ENCODE data around the gene CSF3R.
"Not testable (repeated sequence)": the region's sequence is repeated elsewhere in the genome, so short reads cannot be mapped to it uniquely, and the experiment has no call there.

Gene CSF3R

DNA sequence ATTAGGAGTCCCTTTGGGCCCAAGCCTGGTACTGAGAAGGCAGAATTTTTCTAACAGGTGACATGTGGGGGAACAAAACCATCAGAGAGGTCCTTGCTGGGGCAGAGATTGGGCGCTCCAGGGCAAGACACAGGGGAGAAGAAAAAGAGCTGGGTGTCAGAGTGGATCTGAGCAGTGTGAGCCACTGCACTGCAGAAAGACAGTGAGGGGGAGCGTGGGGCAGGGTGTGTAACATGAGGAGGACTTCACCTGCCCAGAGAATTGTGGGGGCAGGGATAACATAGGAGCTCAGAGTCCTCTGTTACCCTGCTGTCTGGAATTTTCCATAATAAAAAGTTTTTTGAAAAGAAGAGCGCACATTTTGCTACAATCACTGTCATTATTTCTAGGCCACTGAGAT is 25.5 kb upstream of the CSF3R start:
- H2AFZ ChIP-seq (ENCODE audit: low read depth, low read length) = no peak overlapping the region
- no peaks in the 10 kb centered on the region for H3K9me3 ChIP-seq (ENCODE audit: low read length)
- H3K4me3 ChIP-seq (ENCODE audit: low read length) = no peak overlapping the region
- H3K36me3 ChIP-seq (ENCODE audit: insufficient read depth, low read length) = no peaks in the 10 kb centered on the region
- peaks cover 4% of the 10 kb centered on the region for H3K27me3 ChIP-seq (ENCODE audit: insufficient read depth, low read length)
- H3K4me1 ChIP-seq (ENCODE audit: insufficient read depth, low read length) = no peaks in the 10 kb centered on the region

DNA sequence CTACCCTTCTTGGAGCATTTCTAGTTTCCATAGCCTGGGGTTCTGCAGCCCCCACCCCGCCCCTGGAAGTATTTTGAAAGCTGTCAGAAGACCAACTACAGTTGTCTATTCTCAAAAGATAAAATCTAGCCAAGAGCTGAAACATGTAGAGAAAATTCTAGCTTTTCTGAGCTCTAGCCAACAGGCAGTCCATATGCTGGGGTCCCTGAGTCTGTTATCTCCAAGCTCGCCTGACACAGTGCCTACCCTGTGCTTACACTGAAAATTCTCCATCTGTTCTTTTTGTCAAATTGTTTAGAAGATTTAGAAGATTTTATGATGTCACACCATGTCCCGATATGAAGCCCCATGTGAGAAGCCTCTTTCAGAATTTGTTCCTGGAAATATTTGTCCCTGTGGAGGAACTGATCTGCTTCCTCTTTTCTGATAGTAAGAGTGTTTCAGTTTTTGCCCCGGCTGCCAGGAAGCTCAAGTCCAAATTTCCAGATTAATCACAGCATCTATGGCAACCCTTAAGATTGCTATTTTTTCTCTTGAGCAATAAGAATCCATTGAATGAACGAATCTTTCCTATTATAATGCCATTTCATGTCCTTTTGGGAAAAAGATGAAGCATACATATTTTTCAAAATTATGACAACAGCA is 23.7 kb upstream of the CSF3R start:
- H3K4me1 ChIP-seq (ENCODE audit: insufficient read depth, low read length) = no peaks in the 10 kb centered on the region
- no peaks in the 10 kb centered on the region for H3K9me3 ChIP-seq (ENCODE audit: low read length)
- no peak overlapping the region for H2AFZ ChIP-seq (ENCODE audit: low read depth, low read length)
- H3K4me3 ChIP-seq (ENCODE audit: low read length) = no peak overlapping the region
- peaks cover 4% of the 10 kb centered on the region for H3K27me3 ChIP-seq (ENCODE audit: insufficient read depth, low read length)
- H3K36me3 ChIP-seq (ENCODE audit: insufficient read depth, low read length) = no peaks in the 10 kb centered on the region

DNA sequence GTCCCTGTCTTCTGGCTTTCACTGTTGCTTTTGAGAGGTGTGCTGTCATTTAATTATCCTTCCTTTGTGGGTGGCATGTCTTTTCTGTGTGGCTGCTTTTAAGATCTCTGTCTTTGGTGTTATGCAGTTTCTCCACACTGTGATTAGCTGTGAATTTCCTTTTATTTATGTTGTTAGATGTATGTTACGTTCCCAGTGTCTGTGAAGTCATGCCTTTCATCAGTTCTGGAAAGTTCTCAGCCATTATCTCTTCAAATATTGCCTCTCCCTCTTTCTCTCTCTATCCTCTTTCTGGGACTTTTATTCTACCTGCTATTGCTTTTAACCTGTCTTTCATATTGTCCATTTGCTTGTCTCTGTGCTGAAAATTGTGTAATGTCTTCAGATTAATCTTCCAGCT is 21.0 kb upstream of the CSF3R start:
- Histone ChIP-seq H3K36me3 (ENCODE audit: insufficient read depth, low read length) (no peaks in the 10 kb centered on the region), H2AFZ (ENCODE audit: low read depth, low read length) (no peak overlapping the region), H3K27me3 (ENCODE audit: insufficient read depth, low read length) (peaks cover 4% of the 10 kb centered on the region), H3K4me3 (ENCODE audit: low read length) (no peak overlapping the region), H3K4me1 (ENCODE audit: insufficient read depth, low read length) (no peaks in the 10 kb centered on the region), H3K9me3 (ENCODE audit: low read length) (no peaks in the 10 kb centered on the region)

DNA sequence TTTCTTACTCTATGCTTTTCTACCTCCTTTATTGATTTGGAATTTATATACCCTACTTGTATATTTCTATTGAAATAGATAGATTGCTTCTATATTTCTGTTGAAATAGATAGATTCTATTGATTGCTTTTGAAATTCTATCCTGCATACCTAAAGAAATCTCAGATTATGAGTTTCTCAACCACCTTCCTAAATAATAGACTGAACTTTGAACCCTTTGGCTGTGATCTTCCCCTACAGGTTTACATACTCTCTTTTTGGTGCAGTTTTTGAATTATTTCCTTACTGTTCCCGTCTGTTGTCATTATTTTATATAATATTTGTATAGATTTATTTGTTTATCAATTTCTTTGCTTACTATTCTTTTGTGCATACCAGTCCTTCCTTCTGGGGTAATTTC is 20.4 kb upstream of the CSF3R start:
- Histone ChIP-seq H3K27me3 (ENCODE audit: insufficient read depth, low read length) (peaks cover 4% of the 10 kb centered on the region), H3K4me1 (ENCODE audit: insufficient read depth, low read length) (no peaks in the 10 kb centered on the region), H3K36me3 (ENCODE audit: insufficient read depth, low read length) (no peaks in the 10 kb centered on the region), H3K4me3 (ENCODE audit: low read length) (no peak overlapping the region), H2AFZ (ENCODE audit: low read depth, low read length) (no peak overlapping the region), H3K9me3 (ENCODE audit: low read length) (no peaks in the 10 kb centered on the region)

DNA sequence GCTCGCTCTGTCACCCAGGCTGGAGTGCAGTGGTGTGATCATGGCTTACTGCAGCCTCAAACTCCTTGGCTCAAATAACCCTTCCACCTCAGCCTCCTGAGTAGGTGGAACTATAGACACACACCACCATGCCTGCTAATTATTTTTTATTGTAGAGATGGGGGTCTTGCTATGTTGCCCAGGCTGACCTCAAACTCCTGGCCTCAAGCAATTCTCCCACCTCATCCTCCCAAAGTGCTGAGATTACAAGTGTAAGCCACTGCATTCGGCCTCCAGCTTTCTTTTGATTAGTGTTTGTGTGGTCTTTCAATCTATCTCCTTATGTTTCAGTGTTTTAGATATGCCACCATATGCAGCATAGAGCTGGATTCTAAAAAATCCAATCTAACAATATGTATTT is 19.9 kb upstream of the CSF3R start:
- Histone ChIP-seq H3K9me3 (ENCODE audit: low read length) (no peaks in the 10 kb centered on the region), H3K36me3 (ENCODE audit: insufficient read depth, low read length) (no peaks in the 10 kb centered on the region), H3K27me3 (ENCODE audit: insufficient read depth, low read length) (peaks cover 4% of the 10 kb centered on the region), H3K4me1 (ENCODE audit: insufficient read depth, low read length) (no peaks in the 10 kb centered on the region), H3K4me3 (ENCODE audit: low read length) (no peak overlapping the region), H2AFZ (ENCODE audit: low read depth, low read length) (no peak overlapping the region)

DNA sequence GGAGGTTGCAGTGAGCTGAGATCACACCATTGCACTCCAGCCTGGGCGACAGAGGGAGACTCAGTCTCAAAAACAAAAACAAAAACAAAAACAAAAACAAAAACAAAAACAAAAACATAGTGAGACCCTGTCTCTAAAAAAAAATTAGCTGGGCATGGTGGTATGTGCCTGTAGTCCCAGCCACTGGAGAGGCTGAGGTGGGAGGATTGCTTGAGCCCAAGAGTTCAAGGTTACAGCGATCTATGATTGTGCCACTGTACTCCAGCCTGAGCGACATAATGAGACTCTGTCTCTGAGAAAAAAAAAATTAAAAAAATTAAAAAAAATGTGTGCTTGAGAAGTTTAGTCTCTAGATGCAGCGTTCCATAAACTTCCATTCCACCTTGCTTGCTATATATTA is 19.2 kb upstream of the CSF3R start:
- H3K36me3 ChIP-seq (ENCODE audit: insufficient read depth, low read length); H3K4me1 ChIP-seq (ENCODE audit: insufficient read depth, low read length); H3K27me3 ChIP-seq (ENCODE audit: insufficient read depth, low read length); H3K9me3 ChIP-seq (ENCODE audit: low read length); H2AFZ ChIP-seq (ENCODE audit: low read depth, low read length); H3K4me3 ChIP-seq (ENCODE audit: low read length): not testable (repeated sequence)

DNA sequence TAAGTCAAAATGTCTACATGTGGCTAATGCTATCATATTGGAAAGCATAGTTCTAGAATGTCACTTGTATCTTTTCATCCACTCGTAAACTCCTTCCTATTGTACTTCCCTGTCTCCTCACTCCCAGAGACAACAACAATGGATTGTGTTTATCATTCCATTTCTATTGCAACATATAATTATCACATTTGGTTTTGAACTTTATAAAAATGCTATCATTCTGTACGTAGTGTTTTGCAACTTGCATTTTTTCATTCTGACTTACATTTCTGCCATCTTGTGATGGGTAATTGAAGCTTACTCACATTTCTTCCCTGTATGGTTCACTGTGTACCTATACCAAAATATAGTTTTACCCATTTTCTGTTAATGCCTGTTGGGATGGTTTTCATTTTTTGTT is 14.5 kb upstream of the CSF3R start:
- H3K36me3 ChIP-seq (ENCODE audit: insufficient read depth, low read length) = no peaks in the 10 kb centered on the region
- no peaks in the 10 kb centered on the region for H3K4me1 ChIP-seq (ENCODE audit: insufficient read depth, low read length)
- no peak overlapping the region for H3K4me3 ChIP-seq (ENCODE audit: low read length)

DNA sequence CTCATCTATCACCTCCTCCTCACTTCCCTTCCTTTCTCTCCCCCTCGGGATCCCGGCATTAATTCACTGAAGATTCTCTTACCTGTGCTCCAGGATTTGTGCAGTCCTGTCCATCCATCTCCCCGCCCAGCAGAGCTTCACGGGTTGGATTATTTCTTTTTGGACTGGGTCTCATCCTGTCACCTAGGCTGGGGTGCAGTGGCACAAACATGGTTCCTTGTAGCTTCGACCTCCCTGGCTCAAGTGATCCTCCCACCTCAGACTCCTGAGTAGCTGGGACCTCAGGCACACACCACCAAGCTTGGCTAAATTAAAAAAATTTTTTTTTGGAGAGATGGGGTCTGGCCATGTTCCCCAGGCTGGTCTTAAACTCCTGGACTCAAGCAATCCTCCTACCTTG is 12.3 kb upstream of the CSF3R start:
- Histone ChIP-seq H3K27me3 (ENCODE audit: insufficient read depth, low read length) (peaks cover 12% of the 10 kb centered on the region), H3K4me1 (ENCODE audit: insufficient read depth, low read length) (no peaks in the 10 kb centered on the region), H3K4me3 (ENCODE audit: low read length) (no peak overlapping the region), H3K36me3 (ENCODE audit: insufficient read depth, low read length) (no peaks in the 10 kb centered on the region), H2AFZ (ENCODE audit: low read depth, low read length) (no peak overlapping the region), H3K9me3 (ENCODE audit: low read length) (no peaks in the 10 kb centered on the region)

More for the DNA sequence above, 14.5 kb upstream of the CSF3R start:
- Histone ChIP-seq H3K27me3 (ENCODE audit: insufficient read depth, low read length) (peaks cover 10% of the 10 kb centered on the region), H2AFZ (ENCODE audit: low read depth, low read length) (no peak overlapping the region), H3K9me3 (ENCODE audit: low read length) (no peaks in the 10 kb centered on the region)

DNA sequence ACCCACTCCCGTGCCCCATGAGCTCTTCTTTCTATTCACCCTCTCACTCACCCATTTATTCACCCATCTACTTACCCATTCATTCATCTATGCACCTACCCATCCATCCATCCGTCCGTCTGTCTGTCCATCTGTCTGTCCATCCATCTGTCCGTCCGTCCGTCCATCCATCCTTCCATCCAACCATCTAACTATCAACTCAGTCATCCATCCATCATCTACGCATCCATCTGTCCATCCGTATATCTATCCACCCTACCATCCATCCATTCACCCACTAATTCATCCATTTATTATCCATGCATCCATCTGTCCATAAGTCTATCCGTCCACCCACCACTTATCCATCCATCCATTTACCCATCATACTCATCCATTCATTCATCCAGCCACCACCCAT is 10.8 kb upstream of the CSF3R start:
- no peaks in the 10 kb centered on the region for H3K4me1 ChIP-seq (ENCODE audit: insufficient read depth, low read length)
- H3K27me3 ChIP-seq (ENCODE audit: insufficient read depth, low read length) = peaks cover 12% of the 10 kb centered on the region
- H3K9me3 ChIP-seq (ENCODE audit: low read length) = no peaks in the 10 kb centered on the region

DNA sequence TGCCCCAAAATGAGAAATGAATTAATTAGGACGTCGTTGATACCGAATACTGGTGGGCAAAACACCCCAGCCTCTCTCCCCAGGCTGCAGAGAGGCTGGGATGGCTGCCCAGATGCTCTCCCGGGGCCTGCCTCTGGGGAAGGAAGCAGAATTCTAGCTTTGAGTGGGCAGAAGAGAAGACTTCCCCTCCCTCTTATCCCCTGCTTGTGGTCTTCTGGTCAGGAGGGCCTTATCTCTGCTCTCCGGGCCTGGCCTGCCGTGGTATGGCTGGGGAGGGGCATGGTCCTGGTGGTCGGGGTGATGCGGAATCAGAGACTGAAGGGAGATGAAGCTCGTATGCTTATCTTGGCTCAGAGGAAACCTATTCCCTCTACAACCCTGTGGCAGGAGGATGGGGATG is 9.8 kb upstream of the CSF3R start:
- Histone ChIP-seq H3K27me3 (ENCODE audit: insufficient read depth, low read length) (peaks cover 12% of the 10 kb centered on the region), H3K4me3 (ENCODE audit: low read length) (no peak overlapping the region), H3K36me3 (ENCODE audit: insufficient read depth, low read length) (no peaks in the 10 kb centered on the region), H3K4me1 (ENCODE audit: insufficient read depth, low read length) (no peaks in the 10 kb centered on the region), H2AFZ (ENCODE audit: low read depth, low read length) (no peak overlapping the region), H3K9me3 (ENCODE audit: low read length) (no peaks in the 10 kb centered on the region)

More for the DNA sequence above, 10.8 kb upstream of the CSF3R start:
- no peak overlapping the region for H3K4me3 ChIP-seq (ENCODE audit: low read length)
- H2AFZ ChIP-seq (ENCODE audit: low read depth, low read length) = no peak overlapping the region
- no peaks in the 10 kb centered on the region for H3K36me3 ChIP-seq (ENCODE audit: insufficient read depth, low read length)

DNA sequence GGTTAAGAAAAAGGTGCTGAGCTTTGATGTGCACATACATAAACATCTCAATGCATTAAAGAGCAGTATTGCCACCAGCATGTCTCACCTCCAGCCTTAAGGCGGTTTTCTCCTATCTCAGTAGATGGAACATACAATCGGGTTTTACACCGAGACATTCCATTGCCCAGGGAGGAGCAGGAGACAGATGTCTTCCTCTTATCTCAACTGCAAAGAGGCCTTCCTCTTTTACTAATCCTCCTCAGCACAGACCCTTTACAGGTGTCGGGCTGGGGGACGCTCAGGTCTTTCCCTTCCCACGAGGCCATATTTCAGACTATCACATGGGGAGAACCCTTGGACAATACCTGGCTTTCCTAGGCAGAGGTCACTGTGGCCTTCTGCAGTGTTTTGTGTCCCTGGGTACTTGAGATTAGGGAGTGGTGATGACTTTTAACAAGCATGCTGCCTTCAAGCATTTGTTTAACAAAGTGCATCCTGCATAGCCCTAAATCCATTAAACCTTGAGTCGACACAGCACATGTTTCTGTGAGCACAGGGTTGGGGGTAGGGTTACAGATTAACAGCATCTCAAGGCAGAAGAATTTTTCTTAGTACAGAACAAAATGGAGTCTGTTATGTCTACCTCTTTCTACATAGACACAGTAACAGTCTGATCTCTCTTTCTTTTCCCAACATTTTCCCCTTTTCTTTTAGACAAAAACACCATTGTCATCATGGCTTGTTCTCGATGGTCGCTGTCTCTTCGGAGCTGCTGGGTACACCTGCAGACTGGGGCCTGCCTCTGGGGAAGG is 6.7 kb upstream of the CSF3R start:
- H3K4me1 ChIP-seq (ENCODE audit: insufficient read depth, low read length); H3K9me3 ChIP-seq (ENCODE audit: low read length); H3K4me3 ChIP-seq (ENCODE audit: low read length); H3K36me3 ChIP-seq (ENCODE audit: insufficient read depth, low read length); H2AFZ ChIP-seq (ENCODE audit: low read depth, low read length): not testable (repeated sequence)
- H3K27me3 ChIP-seq (ENCODE audit: insufficient read depth, low read length) = peaks cover 12% of the 10 kb centered on the region

DNA sequence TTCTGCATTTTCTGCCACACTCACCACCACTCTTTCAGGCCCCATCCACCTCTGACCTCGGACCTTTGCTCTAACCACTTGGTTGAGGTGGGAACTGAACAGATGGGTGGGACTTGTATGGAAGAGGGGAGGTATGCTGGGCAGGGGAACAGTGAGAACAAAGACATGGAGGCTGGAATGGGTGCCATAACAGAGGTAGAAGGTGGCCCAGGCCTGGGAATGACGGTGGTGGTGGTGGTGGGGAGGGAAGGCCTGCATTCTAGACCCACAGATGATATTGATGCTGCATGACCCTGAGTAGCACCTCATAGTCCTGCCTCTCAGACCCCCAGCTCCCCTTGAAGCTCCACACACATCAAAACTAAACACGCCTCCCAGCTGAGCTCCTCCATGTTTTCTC is 5.2 kb upstream of the CSF3R start:
- peaks cover 17% of the 10 kb centered on the region for H3K27me3 ChIP-seq (ENCODE audit: insufficient read depth, low read length)
- no peaks in the 10 kb centered on the region for H3K9me3 ChIP-seq (ENCODE audit: low read length)
- H3K4me3 ChIP-seq (ENCODE audit: low read length) = no peak overlapping the region
- H3K4me1 ChIP-seq (ENCODE audit: insufficient read depth, low read length) = no peaks in the 10 kb centered on the region
- no peaks in the 10 kb centered on the region for H3K36me3 ChIP-seq (ENCODE audit: insufficient read depth, low read length)
- no peak overlapping the region for H2AFZ ChIP-seq (ENCODE audit: low read depth, low read length)

DNA sequence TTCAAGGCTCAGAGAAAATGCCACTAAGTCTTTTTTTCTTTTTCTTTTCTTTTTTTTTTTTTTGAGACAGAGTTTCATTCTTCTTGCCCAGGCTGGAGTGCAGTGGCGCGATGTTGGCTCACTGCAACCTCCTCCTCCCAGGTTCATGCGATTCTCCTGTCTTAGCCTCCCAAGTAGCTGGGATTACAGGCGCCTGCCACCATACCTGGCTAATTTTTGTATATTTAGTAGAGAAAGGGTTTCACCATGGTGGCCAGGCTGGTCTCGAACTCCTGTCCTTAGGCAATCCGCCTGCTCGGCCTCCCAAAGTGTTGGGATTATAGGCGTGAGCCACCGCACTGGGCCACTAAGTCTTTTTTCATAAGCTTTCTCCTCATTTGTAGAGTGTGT is 4.6 kb upstream of the CSF3R start:
- H3K4me3 ChIP-seq (ENCODE audit: low read length); H3K9me3 ChIP-seq (ENCODE audit: low read length); H3K4me1 ChIP-seq (ENCODE audit: insufficient read depth, low read length); H3K36me3 ChIP-seq (ENCODE audit: insufficient read depth, low read length); H2AFZ ChIP-seq (ENCODE audit: low read depth, low read length): not testable (repeated sequence)
- H3K27me3 ChIP-seq (ENCODE audit: insufficient read depth, low read length) = peaks cover 17% of the 10 kb centered on the region
